Left ventricle myocardium superior (tissue), 1 donor: ENCODE results near the gene CHN2. TPM values are rescaled to one million over a fixed set of nuclear protein-coding genes. Genes with fewer than 3 reads are reported as not detected.

ENCODE experiments used
- ATAC-seq: fragments of 200-7000 bp; cut with Tn5 transposase; one replicate; pipeline ENCODE4 v1.9.1; 2020; ENCODE audit warnings: mild to moderate bottlenecking, moderate library complexity
- DNase-seq: peaks from one replicate; pipeline ENCODE4 v3.0.0-alpha.2; 2020
- intact Hi-C: fragments of 100-400 bp; cut with micrococcal nuclease; formaldehyde crosslinking; loops from one replicate; pipeline ENCODE4 v1.11.0; 2022
- total RNA-seq: library from RNA; stranded (reverse); fragmentation: NEBNext Ultra II Directional; extraction: Animal tissue kit (Norgen Biotek cat#: 25700); gene quantifications from one replicate; pipeline ENCODE4 v1.2.1, GENCODE V29; 2021
- donor health status: DM: no; HTN: yes; CAD: no; lungs with severe emphysema.

The CHN2 gene
- total RNA-seq, 1 donor from 2014 or later = 32.2 TPM

DNA sequence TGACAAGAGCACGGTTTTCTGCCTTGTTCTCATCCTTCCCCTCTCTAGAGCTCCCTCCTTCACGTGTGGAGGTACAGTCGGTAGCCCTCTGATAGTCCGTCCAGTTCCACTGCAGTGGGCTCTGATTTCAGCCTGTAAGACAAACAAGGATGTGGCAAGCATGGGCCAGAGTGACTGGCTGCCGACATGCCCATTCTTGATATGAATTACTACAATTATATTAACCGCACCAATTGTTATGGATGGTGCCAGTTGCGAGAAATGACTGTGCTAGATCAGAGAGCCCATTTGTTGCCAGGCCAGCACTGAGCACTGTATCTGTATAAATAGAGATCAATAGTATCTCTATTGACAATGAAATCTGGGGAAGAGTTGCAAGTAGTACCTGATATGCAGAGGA, 146.6 kb downstream of the CHN2 start:
- ATAC-seq = no peak
- intact Hi-C loops = no loop called here

DNA sequence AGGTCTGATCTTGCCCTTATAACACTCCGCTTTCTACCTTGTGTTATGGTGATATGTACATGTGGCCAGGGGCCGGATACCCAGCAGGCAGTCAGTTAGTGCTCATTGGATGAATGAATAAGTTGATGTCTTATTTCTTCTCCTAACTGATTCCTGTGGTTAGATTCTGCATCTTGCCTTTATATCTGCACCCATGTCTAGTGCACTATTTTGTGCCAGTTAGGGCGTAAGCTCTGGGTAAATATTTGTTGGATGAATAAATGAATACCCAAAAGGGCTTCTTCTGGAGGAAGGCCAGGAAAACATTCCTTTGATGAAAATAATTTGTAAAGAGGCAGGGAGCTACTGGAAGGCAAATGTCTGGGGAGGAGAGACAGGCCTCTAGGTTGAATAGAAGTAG, 148.2 kb downstream of the CHN2 start:
- no peak for DNase-seq
- no peak for ATAC-seq
- intact Hi-C loops = no loop called here

More for the DNA sequence above, 146.6 kb downstream of the CHN2 start:
- no peak for DNase-seq

DNA sequence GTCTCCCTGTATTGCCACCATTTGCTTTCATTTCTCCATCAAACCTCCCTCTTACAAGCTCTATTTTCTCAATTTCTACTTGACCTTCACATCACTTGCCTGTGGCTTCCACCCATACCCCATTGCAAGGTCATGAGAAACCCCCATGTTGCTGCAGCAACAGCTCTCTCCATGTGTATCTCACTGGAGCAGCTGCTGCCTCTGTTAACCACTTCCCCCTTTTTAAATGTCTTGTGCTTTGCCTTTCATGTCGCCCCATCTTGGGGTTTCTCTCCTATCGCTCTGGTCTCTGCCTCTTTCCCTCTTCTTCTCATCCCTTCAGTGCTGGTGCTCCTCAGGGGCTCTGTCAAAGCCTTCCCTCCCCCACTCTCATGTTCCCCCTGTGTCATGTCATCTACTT, 148.8 kb downstream of the CHN2 start:
- no peak for DNase-seq
- intact Hi-C loops = no loop called here
- no peak for ATAC-seq

- ATAC-seq (no peak), DNase-seq (no peak)
- intact Hi-C loops = no loop called here
Measured at GRCh38 chr7:29344334-29344978, 149.9 kb downstream of the CHN2 start.

- intact Hi-C loops = no loop called here
- DNase-seq = peak; percentile 47
- ATAC-seq = peak; percentile 57
Measured at GRCh38 chr7:29345590-29345989, 151.0 kb downstream of the CHN2 start.

DNA sequence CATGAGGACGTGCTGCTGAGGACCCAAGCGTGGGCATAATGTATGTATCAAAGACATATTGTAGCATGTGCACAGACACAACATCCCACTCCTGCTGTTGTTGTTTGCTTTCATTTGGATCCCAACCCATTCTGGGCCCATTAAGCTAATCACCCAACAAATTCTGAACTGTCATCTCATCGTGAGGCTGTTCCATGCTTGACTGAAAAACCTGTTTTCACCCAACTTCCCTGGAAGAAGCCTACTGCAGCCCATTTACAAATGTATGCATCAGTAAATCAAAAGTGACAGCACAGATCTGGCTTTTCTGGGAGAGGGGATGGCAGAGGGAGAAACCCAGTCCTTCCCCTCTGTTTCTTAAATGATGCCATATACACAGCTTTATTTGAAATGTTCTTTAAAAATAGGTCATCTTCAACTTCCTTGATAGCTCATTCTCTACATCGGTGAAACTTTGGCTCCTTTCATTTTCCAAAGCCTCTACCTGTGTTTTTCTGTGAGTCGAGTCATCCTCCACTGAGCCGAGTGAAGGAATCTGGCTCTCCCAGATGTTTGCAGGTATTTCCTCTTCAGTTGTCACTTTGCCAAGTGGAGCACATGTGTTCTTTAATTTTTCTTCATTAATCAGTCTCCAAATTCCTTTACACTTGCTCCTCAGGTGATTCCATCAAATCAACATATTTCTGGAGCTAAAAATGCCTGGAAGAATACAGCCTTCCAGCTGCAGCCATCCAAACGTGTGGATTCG, 151.8 kb downstream of the CHN2 start:
- no peak for DNase-seq
- intact Hi-C loops = no loop called here
- ATAC-seq = no peak

DNA sequence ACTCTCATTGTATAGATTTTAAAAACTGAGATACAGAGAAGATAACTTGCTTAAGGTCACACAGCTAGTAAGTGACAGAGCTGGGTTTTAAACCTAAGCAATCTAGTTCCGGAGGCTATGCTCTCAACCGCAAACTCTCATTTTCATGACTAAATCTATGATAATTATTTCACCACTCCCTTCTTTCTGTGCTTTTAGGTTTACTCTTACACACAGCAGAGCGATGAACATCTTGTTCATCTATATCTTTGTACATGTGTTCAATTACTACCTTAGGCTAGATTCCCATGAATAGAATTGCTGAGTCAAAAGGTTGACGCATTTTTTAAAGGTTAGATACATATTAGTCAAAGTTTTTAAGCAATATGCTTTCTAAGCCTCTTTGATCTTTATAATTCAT, 154.8 kb downstream of the CHN2 start:
- intact Hi-C loops = no loop called here
- no peak for ATAC-seq
- DNase-seq = no peak

DNA sequence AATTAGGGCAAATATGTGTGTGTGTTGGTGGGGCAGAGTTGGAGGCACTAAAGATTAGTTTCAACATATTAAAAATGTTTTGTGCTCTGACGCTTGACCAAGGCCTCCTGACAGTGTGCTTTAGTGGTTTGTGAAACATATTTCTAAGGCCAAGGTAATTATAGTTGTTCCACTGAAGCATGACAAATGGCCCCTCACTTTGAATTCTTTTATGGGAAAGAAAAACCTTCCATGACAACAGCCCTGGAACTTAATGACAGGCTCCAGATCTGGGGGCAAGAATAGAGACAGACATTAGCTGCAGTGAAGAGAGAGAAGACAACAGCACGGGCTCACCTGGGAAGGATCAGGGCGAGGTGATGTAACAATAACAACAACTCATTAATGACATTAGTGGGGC, 155.8 kb downstream of the CHN2 start:
- intact Hi-C loops = no loop called here
- no peak for ATAC-seq
- DNase-seq = no peak

DNA sequence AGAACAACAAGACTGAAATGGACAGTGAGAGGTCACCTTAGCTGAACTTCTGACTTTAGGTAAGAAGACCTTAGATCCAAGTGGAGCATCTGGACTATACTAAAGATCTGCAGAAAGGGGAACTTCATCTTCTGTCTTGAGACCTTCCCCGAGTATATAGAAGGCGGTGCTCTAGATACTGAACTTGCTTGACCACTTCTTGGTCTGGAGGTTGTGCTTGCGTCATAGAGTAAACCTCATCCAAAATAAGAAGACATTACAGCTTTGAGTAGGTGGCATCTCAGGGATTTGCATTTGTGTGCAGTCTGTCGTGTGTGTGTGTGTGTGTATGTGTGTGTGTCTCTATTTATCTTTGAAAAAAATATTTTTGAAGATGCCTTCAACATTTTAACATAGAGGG, 157.5 kb downstream of the CHN2 start:
- DNase-seq (no peak), ATAC-seq (no peak)
- intact Hi-C loops = no loop called here

- intact Hi-C loops = no loop called here
- DNase-seq (no peak), ATAC-seq (no peak)
Measured at GRCh38 chr7:29353810-29354209, 159.2 kb downstream of the CHN2 start.

- ATAC-seq (no peak), DNase-seq (no peak)
- intact Hi-C loops = no loop called here
Measured at GRCh38 chr7:29354340-29354739, 159.8 kb downstream of the CHN2 start.

- no peak for DNase-seq
Measured at GRCh38 chr7:29355388-29355787, 160.8 kb downstream of the CHN2 start.

DNA sequence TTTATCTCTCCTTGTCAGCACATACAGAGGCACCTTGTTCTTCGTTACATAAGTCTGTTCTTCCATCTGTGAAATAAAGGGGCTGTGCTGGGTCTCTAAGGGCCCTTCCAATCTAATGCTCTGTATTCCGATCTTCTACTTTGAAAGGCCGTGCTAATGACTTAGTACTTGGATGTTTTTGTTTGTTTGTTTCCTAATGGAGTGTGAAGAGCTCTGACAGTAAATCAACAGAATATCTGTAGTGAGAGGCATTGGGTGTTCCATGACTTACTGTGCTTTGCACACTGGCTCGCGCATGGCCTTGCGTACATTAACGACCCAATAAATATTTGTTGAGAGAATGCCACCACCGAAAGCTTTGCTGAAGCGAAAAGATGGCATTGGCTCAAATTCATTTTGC, 162.1 kb downstream of the CHN2 start:
- intact Hi-C loops = no loop called here
- DNase-seq = no peak
- ATAC-seq = no peak

More at GRCh38 chr7:29355388-29355787, 160.8 kb downstream of the CHN2 start:
- intact Hi-C loops = no loop called here
- peak; percentile 42 for ATAC-seq

DNA sequence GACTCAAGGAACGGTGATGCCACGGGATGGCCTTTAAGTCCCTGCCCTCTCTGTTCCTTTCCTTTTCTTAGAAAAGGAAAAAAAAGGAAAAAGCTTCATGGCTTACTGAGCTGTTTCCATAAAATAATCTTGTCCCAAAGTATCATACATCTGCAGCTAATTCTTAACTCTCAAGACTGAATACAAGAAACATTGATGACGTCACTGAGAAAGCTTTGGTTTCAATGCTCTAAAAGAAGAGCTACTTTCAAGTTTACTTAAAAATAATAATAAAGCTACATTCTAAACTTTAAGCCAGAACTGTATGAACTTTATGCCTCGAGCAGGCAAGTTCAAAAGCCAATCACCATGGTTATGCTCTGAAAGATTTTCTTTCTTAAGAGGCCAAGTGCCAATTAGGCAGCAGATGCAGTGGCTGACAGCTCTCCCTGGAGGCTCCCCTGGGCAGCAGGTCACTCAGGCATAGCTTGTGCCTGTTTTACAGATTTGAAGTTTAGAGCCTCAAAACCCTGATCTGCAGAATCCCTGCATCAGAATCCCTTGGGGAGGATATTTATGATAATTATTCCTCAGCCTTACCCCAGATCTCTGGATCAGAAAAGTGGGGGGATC, 165.0 kb downstream of the CHN2 start:
- DNase-seq (no peak), ATAC-seq (no peak)
- intact Hi-C loops = no loop called here

GRCh38 chr7:29360633-29361625, 166.4 kb downstream of the CHN2 start:
- DNase-seq = no peak
- ATAC-seq = no peak
- intact Hi-C loops = no loop called here

DNA sequence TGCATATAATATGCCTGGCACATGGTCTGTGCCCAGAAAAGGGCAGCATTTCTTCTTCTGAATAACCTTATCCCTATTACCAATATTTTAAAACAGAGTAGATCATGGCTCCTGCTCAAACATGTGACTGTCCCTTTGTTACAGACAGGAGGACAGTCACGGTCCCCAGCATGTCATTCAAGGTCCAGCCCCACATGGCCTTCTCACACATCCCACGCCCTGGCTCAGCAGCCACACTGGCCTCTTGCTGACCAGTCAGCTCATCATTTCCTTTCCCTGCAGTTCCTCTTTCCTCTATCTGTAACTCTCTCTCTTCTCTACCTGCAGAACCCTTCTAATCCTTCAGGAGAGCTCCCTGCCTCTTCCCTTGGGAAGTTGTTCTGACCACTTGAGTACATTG, 167.8 kb downstream of the CHN2 start:
- intact Hi-C loops = no loop called here
- no peak for ATAC-seq
- no peak for DNase-seq

- ATAC-seq = no peak
- intact Hi-C loops = no loop called here
Measured at GRCh38 chr7:29363636-29364425, 169.3 kb downstream of the CHN2 start.

DNA sequence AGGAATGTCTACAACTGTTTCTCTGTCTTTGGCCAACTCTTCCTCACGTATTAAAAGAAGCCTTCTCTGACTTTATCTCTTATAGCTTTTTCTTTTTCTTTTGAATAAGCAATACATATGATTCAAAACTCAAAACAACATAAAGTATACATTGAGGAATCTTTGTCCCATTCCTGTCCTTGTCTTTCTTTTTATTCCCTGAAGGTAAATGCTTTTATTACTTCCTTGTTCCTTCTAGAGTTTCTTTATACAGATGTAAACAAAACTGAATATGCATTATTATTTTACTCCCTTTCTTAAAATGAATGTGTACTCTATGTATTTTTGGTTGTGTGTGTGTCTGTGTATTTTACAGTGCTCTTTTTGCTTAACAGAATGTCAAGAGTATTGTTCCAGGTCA, 170.1 kb downstream of the CHN2 start:
- intact Hi-C loops = no loop called here
- no peak for DNase-seq
- no peak for ATAC-seq

More at GRCh38 chr7:29363636-29364425, 169.3 kb downstream of the CHN2 start:
- no peak for DNase-seq

DNA sequence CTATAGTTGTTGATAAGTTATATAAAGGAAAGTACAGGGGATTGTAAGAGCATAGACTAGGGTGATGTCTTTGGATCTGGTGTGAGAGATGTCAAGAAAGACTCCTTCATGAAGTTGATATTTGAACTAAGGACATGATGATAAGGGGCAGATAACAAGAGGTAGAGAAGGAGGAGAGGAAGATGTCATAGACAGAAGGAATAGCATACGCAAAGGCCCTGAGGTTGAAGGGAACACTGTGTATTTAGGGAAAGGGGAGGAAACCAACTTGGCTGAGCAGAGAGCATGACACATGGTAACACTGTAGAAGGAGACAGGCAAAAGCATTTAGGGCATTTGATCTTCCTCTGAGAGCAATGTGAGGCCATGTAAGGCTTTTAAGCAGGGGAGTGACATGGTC, 170.8 kb downstream of the CHN2 start:
- no peak for DNase-seq
- intact Hi-C loops = no loop called here
- no peak for ATAC-seq
